Kidney capillary endothelial cell (primary cell): ENCODE results near the gene DSTYK.
"Not testable (repeated sequence)": the region's sequence is repeated elsewhere in the genome, so short reads cannot be mapped to it uniquely, and the experiment has no call there.

Experiments
- DNase-seq: peaks from one replicate; pipeline ENCODE4 v3.0.0-alpha.2; 2018; ENCODE audit warnings: low spot score

Gene DSTYK

DNA sequence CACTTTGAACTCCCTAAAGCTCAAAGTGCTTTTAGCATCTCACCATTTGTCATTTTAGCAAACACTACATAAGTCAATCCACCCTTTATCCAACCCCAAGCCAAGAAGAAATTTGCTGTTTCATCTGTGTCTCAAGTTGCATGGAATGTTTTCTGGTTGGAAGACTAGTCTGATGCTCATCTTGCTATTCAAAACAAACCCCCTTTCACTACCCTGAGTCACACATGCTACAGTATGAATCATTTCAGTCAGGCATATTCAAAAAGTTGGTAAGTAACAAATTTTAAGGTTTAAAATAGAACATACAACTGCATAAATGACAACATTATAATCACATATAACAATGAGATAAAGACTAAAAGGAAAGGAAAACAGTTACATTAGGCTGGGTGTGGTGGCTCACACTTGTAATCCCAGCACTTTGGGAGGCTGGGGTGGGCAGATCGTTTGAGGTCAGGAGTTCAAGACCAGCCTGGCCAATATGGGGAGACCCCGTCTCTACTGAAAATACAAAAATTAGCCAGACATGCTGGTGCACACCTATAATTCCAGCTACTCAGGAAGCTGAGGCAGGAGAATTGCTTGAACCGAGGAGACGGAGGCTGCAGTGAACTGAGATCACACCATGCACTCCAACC is 38.7 kb downstream of the DSTYK start:
- peak; percentile 57 for DNase-seq

GRCh38 chr1:205171369-205171768 is 40.1 kb downstream of the DSTYK start:
- DNase-seq, result no peak

- DNase-seq, result no peak
Observed at GRCh38 chr1:205170532-205171269, 40.8 kb downstream of the DSTYK start.

DNA sequence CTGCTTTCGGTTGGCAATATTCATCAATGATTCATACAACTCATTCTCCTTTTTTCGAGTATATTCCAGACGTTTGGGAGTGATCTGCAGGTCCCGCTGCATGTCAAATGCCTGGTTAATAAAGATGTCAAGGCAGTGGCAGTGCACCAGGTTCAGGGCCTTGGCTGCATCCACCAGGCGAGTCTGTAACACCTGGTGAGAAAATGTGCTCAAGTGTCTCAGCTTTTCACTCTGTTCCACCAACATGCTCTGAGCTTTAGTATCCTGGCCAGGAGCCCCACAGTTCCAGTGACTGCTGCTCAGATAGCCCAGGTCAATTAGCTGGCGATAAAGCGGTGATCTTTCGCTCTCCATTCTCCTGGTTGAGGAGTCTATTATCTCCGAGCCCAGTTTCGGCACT is 42.3 kb downstream of the DSTYK start:
- no peak for DNase-seq

GRCh38 chr1:205168291-205168690 is 43.2 kb downstream of the DSTYK start:
- no peak for DNase-seq

DNA sequence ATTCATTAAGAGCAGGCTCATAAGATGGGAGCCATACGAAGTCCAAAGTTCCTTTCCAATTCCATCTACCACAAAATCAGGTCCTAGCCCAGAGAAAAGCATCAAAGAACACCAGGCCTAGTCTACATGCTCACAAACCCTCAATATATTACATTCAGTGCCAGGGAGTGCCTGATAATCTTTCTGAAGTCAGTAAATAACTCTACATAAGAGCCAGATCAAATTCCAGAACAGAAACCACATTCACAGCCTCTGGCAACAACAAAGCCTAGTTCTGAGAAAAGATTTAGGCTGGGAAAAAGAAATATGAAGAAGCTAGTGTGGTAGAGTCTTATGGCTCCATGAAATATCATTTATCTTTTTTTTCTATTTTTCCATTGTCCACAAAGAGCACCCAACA is 49.2 kb downstream of the DSTYK start:
- no peak for DNase-seq

DNA sequence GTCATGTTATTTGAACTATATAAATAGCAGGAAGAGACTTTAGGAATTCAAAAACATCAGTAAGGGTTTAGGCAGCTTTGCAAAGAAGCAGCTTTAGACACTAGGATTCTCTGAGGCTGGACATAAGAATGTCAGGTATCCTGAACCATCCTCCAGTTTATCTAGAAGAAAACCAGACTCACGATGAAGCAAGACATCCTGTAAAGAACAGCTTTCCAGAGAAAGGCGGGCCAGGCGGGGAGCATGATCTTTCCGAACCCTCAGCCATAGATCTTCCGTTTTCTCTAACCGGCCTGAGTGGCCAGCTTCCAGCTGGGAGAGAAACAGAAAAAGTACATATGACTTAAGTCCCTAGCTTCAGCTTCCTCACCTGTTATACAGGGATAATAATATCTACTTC is 50.4 kb downstream of the DSTYK start:
- DNase-seq, result no peak

DNA sequence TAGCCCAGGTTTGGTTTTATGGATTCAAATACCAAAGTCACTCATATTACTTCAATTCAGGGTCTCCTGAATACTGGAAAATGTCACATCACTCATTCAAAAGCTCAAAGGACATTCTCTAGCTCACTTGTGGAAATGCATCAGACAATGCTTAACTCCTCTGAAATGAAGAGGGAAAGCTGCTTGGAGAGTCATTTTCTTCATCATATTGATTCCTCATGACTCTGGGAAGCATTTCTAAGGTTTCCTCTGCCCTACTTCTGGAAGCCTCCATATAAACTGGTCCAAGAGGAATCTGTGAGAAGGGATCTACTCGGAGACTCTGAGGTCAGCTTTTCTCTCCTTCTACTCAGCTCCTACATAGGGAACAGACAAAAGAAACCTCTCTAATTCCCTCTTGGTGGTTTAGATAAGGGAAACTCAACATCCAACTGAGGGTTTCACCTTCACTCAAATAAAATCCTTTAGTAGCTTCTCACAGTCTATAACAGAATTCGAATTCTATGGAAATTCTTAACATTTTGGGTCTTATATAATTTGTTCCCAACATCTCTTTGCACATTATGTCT is 53.4 kb downstream of the DSTYK start:
- no peak for DNase-seq

DNA sequence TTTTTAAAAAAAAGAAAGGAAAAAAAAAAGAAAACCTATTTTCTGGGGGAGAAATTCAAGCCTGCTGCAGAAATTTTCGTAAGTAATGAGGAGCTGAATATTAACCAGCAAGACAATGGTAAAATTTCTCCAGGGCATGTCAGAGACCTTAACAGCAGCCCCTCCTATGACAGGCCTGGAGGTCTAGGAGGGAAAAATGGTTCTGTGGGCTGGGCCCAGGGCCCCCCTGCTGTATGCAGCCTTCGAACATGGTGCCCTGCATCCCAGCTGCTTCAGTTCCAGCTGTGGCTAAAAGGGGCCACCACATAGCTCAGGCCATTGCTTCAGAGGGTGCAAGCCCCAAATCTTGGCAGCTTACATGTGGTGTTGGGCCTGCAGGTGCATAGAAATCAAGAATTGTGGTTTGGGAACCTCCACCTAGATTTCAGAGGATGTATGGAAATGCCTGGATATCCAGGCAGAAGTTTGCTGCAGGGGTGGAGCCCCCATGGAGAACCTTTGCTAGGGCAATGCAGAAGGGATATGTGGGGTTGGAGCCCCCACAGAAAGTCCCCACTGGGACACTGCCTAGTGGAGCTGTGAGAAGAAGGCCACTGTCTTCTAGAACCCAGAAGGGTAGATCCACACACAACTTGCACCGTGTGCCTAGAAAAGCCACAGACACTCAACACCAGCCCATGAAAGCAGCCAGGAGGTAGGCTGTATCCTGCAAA is 55.7 kb downstream of the DSTYK start:
- DNase-seq, result not testable (repeated sequence)

DNA sequence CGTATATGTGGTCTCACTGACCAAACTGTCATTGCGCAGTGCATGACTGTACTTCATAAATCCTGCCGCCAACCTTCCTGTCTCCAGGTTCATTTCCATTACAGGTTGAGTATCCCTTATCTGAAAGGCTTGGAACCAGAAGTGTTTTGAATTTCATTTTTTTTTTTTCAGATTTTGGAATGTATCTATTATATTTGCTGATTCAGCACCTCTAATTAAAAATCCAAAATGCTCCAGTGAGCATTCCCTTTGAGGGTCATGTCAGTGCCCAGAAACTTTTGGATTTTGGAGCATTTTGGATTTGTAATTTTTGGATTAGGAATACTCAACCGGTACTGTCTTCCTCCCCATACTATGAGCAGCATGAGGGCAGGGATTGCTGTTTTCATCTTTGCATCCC is 59.0 kb downstream of the DSTYK start:
- DNase-seq, result no peak

DNA sequence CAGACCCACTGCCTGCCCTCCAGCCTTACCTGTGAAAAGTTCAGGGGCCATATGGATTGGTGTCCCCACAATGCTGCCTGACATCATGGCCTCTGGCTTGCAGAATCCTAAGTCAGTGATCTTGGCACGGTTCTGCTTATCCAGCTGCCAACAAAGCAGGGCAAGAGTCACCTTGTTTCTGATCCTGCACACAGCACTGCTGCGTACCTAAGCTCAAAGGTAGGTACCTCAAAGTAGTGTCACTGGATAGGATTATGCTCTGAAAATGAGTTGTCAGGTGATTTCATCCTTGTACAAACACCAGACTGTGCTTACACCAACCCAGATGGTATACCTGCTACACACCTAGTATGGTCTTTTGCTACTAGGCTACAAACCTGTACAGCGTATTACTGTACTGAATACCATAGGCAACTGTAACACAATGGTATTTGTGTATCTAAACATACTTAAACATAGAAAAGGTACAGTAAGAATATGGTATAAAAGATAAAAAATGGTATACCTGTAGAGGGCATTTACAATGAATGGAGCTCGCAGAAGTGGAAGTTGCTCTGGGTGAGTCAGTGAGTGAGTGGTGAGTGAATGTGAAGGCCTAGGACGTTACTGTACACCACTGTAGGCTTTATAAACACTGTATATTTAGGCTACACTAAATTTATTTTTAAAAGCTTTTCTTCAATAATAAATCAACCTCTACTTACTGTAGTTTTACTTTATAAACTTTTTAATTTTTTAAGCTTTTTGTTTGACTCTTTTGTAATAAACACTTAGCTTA is 60.7 kb downstream of the DSTYK start:
- DNase-seq, result no peak

DNA sequence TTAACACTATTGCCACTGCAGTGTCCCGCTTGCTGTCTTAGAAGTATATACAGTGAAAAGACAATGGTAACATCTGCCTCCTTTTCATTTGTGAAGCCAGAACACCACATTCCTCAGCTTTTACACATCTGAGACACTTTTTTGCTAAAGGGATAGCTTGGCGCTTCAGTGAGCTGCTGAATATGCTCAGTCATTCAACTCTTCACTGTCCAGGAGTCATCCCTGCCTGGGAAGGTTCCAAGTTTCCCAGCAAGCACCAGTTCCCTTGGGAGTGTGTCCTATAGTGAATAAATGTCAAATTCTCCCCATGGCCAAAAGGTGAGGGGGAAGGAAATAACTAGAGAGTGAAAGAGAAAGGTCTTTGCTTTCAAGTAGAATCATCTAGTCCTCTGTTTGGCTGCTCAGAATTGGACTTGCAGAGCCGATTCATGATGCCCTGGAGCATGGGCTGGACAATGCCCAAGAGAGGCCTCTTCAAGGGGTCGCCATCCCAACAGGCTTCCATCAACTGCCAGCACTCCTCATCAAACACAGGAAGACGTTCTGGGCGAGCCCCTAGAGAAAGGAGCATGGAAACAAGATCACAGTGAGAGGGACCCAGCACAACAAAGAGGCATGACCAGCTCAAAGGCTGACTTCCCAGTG is 64.2 kb downstream of the DSTYK start:
- DNase-seq, result no peak

DNA sequence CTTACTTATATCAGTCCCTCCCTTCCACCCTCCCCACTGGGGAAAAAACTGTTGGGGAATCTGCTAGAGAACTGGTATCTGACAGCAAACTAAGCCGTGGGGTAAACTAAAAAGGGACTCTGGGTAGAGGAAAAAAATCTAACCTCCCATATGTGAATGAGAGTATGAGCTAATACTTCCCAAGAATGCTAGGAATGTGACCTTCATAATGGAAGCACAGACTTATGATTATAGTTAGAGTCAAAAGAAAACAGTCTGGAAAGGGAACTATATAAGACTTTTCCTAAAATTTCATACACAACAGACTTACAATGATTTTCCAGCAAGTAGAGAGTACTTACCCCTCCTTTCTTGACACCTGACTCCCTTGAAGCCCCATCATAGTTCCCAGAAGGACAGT is 66.8 kb downstream of the DSTYK start:
- peak; percentile 38 for DNase-seq

DNA sequence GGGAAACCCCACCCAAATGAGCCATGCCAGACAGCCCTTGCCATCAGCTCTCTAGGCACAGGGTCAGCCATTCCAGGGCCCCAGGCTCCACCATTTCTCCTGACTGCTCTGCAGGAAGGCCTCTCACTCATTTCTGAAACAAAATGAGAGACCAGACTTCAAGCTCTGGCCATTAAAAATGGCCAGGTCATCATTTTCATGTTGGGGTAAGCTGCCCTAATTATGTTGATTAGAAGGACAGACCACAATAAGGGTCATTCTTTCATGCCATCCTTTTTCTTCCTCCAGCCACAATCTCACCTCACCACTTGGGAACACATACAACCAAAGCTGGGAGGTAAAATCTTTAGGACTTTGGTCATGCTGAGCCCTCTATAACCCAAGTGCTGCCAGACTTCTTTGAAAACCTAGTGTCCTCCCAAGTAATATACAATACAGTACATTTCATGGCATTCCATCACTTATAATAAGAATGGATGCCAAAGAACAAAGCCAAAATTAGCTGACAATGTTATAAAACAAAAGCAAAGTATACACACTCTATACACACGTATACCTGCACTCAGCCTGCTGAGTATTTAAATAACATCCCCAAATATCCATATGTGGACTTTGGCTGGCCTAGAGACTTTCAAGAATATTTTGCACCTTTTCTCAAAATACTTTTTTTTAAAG is 67.3 kb downstream of the DSTYK start:
- DNase-seq, result no peak

- no peak for DNase-seq
Observed at GRCh38 chr1:205142102-205142469, 69.4 kb downstream of the DSTYK start.

DNA sequence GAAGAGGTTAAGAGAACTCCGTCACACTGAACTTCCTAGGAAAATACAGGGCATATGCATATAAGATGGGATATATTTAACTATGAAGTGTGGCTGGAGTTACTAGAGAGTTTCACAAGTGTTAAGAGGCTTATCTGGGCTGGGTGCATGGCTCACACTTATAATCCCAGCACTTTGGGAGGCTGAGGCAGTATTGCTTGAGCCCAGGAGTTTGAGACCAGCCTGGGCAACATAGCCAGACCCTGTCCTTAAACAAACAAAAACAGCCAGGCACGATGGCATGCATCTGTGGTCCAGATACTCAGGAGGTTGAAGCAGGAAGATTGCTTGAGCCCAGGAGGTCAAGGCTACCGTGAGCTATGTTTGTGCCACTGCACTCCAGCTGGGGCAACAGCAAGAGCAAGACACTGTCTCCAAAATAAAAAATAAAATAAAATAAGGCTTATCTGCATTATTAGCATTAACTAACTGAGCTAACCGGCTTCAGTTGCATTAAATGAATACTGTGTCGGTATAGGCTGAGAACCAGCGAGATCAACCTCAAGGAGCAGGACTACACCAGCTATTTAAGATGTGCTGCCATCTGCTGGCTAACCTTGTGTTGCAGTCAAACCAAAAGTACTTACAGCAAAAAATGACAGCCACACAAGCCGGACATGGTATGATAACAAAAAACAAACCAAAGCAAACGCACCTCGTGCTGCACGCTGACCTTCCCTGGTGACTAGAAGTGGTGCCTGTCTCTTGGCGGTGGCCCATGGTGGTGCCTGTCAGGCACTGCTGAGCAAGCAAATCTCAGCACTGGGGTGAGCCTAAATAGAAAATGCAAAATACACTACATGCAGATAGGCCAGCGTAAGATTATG is 70.0 kb downstream of the DSTYK start:
- DNase-seq, result peak; percentile 65

DNA sequence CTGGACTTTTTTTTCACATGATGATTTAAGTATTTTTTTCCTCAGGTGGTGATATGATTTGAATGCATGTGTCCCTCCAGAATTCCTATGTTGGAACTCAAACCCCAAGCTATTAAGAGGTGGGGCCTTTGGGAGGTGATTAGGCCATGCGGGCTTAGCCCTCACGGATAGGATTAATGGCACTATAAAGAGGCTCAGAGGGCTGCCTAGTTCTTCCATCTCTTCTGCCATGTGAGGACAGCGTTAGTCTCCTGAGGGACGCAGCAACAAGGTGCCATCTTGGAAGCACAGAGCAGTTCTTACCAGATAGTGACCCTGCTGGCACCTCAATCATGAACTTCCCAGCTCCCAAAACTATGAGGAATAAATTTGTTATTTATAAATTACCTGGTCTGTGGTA is 71.4 kb downstream of the DSTYK start:
- DNase-seq, result no peak

- no peak for DNase-seq
Observed at GRCh38 chr1:205137901-205138300, 73.6 kb downstream of the DSTYK start.

DNA sequence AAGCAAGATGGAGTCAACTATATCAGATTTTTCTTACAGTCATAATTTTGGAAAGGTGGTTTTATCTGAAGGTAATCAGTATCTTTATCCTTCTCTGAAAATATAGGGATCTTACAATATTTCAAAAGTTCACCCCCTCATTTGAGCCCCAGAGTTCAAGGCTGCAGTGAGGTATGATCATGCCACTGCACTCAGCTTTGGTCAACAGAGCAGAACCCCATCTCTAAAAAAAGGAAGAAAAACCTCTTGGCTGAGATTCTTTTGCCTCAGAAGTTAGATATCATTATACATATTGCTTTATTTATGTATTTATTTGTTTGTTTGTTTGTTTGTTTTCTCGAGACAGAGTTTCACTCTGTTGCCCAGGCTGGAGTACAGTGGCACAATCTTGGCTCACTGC is 78.2 kb downstream of the DSTYK start:
- no peak for DNase-seq

GRCh38 chr1:205129447-205130029 is 82.0 kb downstream of the DSTYK start:
- DNase-seq, result no peak
